ENCODE results near the gene STIP1. TPM values are rescaled to one million over a fixed set of nuclear protein-coding genes. Genes with fewer than 3 reads are reported as not detected.
A peak's percentile ranks its signal among the peaks of the same experiment; 100 is the strongest.

Gene STIP1
- total and polyA plus RNA-seq, 10 of the 15 experiments (the other 5 are each of a cell fraction or from before 2014, with no cell fraction given), result 25.2 to 291 (median 191) TPM

GRCh38 chr11:64218628-64219353 is 32.8 kb downstream of the STIP1 start (continued):
- TF ChIP-seq ZBTB4 (CRISPR knock-in tag; IDR thresholded peaks at IDR 0.05), result no peak

- in situ Hi-C loops (cut with MboI), result no loop called here
- Histone ChIP-seq H3K4me1 (ENCODE audit: control insufficient read depth, insufficient read depth, low read length) (no peaks in the 10 kb centered on the region; the same call in 1 of the 2 replicates), H3K36me3 (ENCODE audit: control insufficient read depth in 2 of 2, insufficient read depth in 2 of 2, low read length in 1 of 2) (peaks cover 25 to 30% of the 10 kb centered on the region in 2 experiments), H3K4me3 (no peak overlapping the region), H3K4me2 (ENCODE audit: control insufficient read depth, insufficient read depth) (no peak overlapping the region), H2AFZ (ENCODE audit: control insufficient read depth, low read depth, low read length) (no peak overlapping the region), H4K20me1 (ENCODE audit: control insufficient read depth, insufficient read depth) (no peaks in the 10 kb centered on the region), H3K9ac (ENCODE audit: control insufficient read depth, insufficient read depth, low read length) (no peak overlapping the region), H3K79me2 (ENCODE audit: control insufficient read depth, insufficient read depth, low read length) (peaks cover 1% of the 10 kb centered on the region; the same call in 1 of the 2 replicates), H3K9me3 (replicated peaks; ENCODE audit: control insufficient read depth, insufficient read depth, low read length) (no peaks in the 10 kb centered on the region), H3K27me3 (replicated peaks in 1 of 2; ENCODE audit: control insufficient read depth in 2 of 2, insufficient read depth in 2 of 2, low read length in 1 of 2) (no peaks in the 10 kb centered on the region), H3K27ac (ENCODE audit: control insufficient read depth, insufficient read depth) (no peak overlapping the region)
- peak; percentile 48; the same call in 1 of the 2 replicates for TF ChIP-seq POLR2A (IDR thresholded peaks at IDR 0.05; ENCODE audit: low read depth, low read length)
- no peak for TF ChIP-seq ZNF217 (IDR thresholded peaks at IDR 0.05)
- CTCF ChIA-PET, result interaction anchor here (4.2 kb wide), 1 partner anchor 14 kb away, joined by 14 read pairs; the partner anchor contains the start of gene FERMT3
- BruUV-seq (replicated peaks), result no TSS peak
- intact Hi-C loops (cut with micrococcal nuclease; ENCODE audit: unreplicated experiment), result no loop called here
- no peak for ATAC-seq
- FAIRE-seq, result no peak
- DNase-seq (ENCODE audit: low read depth, low spot score), result no peak
- POLR2A ChIA-PET, result interaction anchor here (1.0 to 2.6 kb wide), 2 partner anchors 9 to 13 kb away, joined by 3 to 11 read pairs; partner anchors contain the start of gene FERMT3
- RAD21 ChIA-PET (ENCODE audit: unreplicated experiment), result no interaction called here
- WGBS (ENCODE audit: insufficient coverage, insufficient replicate concordance, low lambda C conversion rate, missing lambda C conversion rate), result 84% methylated on average over 7 of the region's 7 CpGs
- SMC1A ChIA-PET (ENCODE audit: uncharacterized antibody, unreplicated experiment), result no interaction called here
Measured at GRCh38 chr11:64219354-64219684, 33.3 kb downstream of the STIP1 start.

All from GM12878 (cell line).